ENCODE measurements around the gene WDR4.

The WDR4 gene

DNA sequence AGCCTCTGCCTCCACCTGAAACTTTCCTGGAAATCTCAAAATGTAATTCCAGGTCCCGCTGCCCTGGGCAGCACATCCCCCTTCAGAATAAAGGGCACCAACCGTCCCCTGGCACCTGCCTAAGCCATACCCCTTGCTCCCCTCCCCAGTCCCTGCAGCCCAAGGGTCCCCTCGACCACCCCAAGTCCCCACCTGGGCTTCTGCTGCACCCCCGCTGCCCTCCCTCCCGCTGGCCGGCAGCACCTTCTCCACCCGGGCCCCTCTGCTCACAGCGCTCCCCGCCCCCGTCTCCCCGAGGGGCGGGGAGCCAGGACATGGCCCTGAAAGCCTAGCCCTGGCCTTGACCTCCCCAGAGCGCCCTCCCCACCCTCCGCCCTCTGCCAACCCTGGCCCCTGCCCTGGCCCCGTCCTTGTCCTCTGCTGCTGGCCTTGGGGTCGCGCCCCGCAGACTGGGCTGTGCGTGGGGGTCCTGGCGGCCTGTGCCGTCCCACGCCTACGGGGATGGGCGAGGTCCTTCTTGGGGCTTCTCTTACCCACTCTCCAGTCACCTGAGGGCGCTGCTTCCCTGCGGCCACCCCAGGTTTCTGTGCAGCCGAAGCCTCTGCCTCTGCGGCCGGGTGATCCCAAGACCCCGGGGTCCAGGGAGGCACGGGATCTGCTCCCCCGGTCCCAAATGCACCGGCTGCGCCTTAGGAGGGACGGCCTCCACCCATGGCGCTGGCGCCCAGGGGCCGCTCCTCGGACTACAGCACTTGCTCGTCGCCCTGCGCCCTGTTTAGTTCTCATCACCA lies 41.7 kb downstream of the WDR4 start:
- WGBS (ENCODE audit: extremely low coverage, insufficient coverage, low lambda C conversion rate), result no CpG with 5 or more reads among the region's 42 CpGs
- H3K23ac ChIP-seq (ENCODE audit: low read length), result no peak overlapping the region
- peaks cover 18% of the 10 kb centered on the region for H3K36me3 ChIP-seq (ENCODE audit: control insufficient read depth, insufficient read depth, low read length)
- no peak overlapping the region for H2BK15ac ChIP-seq (replicated peaks; ENCODE audit: low read depth)
- no peak overlapping the region for H3K27ac ChIP-seq (ENCODE audit: low read depth, low read length)
- H2BK5ac ChIP-seq (ENCODE audit: low read length), result no peak overlapping the region
- H3K9ac ChIP-seq (ENCODE audit: low read length), result no peak overlapping the region
- no peak overlapping the region for H3K4me2 ChIP-seq (ENCODE audit: low read length)
- H3K4me1 ChIP-seq (ENCODE audit: control insufficient read depth, low read depth, low read length), result peaks cover 3% of the 10 kb centered on the region
- no peak overlapping the region for H3K4me3 ChIP-seq (ENCODE audit: low read length)
- H3K4ac ChIP-seq (ENCODE audit: low read depth, low read length), result no peak overlapping the region
- H3K79me1 ChIP-seq (ENCODE audit: low read length), result peaks cover 8% of the 10 kb centered on the region
- H3K18ac ChIP-seq (ENCODE audit: low read length), result no peak overlapping the region
- no peak overlapping the region for H4K8ac ChIP-seq (ENCODE audit: low read depth, low read length)
- no peak overlapping the region for H4K5ac ChIP-seq (ENCODE audit: low read length)
- H3K79me2 ChIP-seq (ENCODE audit: control insufficient read depth, insufficient read depth, low read length), result no peaks in the 10 kb centered on the region
- no peak for DNase-seq
- no peaks in the 10 kb centered on the region for H3K27me3 ChIP-seq (ENCODE audit: insufficient read depth, low read length, poor library complexity)
- H2AK5ac ChIP-seq (ENCODE audit: low read length), result no peak overlapping the region
- H3K56ac ChIP-seq (ENCODE audit: low read length), result no peak overlapping the region
- no peak overlapping the region for H2BK120ac ChIP-seq (ENCODE audit: low read depth, low read length)

DNA sequence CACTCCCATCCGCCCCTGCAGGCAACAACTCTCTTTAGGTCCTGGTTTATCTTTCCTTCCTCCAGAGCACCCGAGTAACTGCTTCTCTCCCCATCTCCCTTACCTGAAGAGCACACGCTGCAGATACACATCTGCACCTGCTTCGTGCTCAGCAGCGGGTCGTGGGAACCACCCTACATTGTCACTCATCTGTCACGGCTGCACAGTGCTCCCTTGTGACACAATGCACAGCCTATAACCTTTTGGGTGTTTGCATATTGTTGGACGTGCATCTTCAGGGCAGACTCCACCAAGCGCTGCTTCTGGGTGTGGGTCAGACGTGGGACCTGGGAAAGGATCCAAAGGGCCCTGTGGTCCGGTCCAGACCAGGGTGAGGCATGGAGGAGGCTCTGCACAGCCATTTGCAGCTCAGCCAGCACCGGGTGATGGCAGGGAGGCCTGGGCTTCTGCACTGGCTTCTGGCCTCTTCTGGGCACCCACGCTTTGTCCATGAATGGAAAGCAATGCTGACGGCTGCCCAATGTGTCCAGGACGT lies 42.5 kb downstream of the WDR4 start:
- Histone ChIP-seq H2AK5ac (ENCODE audit: low read length) (no peak overlapping the region), H2BK15ac (replicated peaks; ENCODE audit: low read depth) (no peak overlapping the region), H3K4me1 (ENCODE audit: control insufficient read depth, low read depth, low read length) (peaks cover 3% of the 10 kb centered on the region), H3K9ac (ENCODE audit: low read length) (no peak overlapping the region), H4K8ac (ENCODE audit: low read depth, low read length) (no peak overlapping the region), H3K27me3 (ENCODE audit: insufficient read depth, low read length, poor library complexity) (no peaks in the 10 kb centered on the region), H3K27ac (ENCODE audit: low read depth, low read length) (no peak overlapping the region), H3K4me2 (ENCODE audit: low read length) (no peak overlapping the region), H3K36me3 (ENCODE audit: control insufficient read depth, insufficient read depth, low read length) (peaks cover 18% of the 10 kb centered on the region), H3K56ac (ENCODE audit: low read length) (no peak overlapping the region), H2BK5ac (ENCODE audit: low read length) (no peak overlapping the region), H2BK120ac (ENCODE audit: low read depth, low read length) (no peak overlapping the region), H3K4ac (ENCODE audit: low read depth, low read length) (no peak overlapping the region), H3K79me2 (ENCODE audit: control insufficient read depth, insufficient read depth, low read length) (no peaks in the 10 kb centered on the region), H4K5ac (ENCODE audit: low read length) (no peak overlapping the region), H3K23ac (ENCODE audit: low read length) (no peak overlapping the region), H3K18ac (ENCODE audit: low read length) (no peak overlapping the region), H3K79me1 (ENCODE audit: low read length) (peaks cover 8% of the 10 kb centered on the region), H3K4me3 (ENCODE audit: low read length) (no peak overlapping the region)
- WGBS (ENCODE audit: extremely low coverage, insufficient coverage, low lambda C conversion rate), result no CpG with 5 or more reads among the region's 15 CpGs
- DNase-seq, result no peak

DNA sequence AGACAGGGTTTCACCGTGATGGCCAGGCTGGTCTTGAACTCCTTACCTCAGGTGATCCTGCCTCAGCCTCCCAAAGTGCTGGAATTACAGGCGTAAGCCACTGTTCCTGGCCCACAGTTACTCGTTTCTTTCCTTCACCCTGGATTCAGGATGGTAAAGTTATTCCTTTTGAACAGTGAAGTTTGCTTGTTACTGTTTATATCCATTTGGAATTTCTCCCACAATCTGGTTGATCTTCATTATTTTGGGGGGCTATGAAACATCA lies 43.0 kb downstream of the WDR4 start:
- H3K4me1 ChIP-seq (ENCODE audit: control insufficient read depth, low read depth, low read length), result peaks cover 3% of the 10 kb centered on the region
- no peak overlapping the region for H2BK5ac ChIP-seq (ENCODE audit: low read length)
- WGBS (ENCODE audit: extremely low coverage, insufficient coverage, low lambda C conversion rate), result no CpG with 5 or more reads among the region's 3 CpGs

DNA sequence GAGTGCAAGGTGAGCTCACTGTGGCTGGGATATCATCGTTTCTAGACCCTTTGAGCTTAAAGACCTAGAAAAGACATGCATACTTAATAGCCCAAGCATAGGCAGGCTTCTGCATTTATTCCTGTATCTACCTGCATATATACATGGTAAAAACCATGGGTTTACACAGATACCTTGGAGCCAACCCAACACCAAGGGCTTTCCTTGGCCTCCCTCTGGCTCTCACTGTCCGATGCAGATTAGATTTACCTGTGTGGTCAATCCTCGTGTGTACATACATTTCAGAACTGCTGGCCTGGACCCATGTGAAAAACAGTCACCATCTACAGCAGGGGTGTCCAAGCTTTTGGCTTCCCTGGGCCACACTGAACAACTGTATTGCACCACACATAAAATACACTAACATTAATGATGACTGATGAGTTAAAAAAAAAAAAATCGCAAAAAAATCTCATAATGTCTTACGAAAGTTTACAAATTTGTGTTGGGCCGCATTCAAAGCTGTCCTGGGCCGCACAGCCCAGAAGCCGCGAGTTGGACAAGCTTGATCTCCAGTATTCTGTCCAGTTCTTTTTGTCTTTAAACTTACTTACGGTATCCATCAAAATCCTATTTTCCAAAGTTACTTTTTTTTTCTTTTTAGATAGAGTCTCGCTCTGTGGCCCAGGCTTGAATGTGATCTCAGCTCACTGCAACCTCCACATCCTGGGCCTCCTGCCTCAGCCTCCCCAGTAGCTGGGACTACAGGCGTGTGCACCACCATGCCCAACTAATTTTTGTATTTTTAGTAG lies 43.5 kb downstream of the WDR4 start:
- H3K9ac ChIP-seq (ENCODE audit: low read length), result no peak overlapping the region
- H3K27me3 ChIP-seq (ENCODE audit: insufficient read depth, low read length, poor library complexity), result no peaks in the 10 kb centered on the region
- no peak overlapping the region for H3K23ac ChIP-seq (ENCODE audit: low read length)
- no peak overlapping the region for H2BK5ac ChIP-seq (ENCODE audit: low read length)
- H3K4ac ChIP-seq (ENCODE audit: low read depth, low read length), result no peak overlapping the region
- H3K4me2 ChIP-seq (ENCODE audit: low read length), result no peak overlapping the region
- H4K5ac ChIP-seq (ENCODE audit: low read length), result no peak overlapping the region
- H2AK5ac ChIP-seq (ENCODE audit: low read length), result no peak overlapping the region
- no peak for DNase-seq
- H3K4me1 ChIP-seq (ENCODE audit: control insufficient read depth, low read depth, low read length), result peaks cover 3% of the 10 kb centered on the region
- H3K4me3 ChIP-seq (ENCODE audit: low read length), result no peak overlapping the region
- no peak overlapping the region for H4K8ac ChIP-seq (ENCODE audit: low read depth, low read length)
- no peak overlapping the region for H3K27ac ChIP-seq (ENCODE audit: low read depth, low read length)
- no peak overlapping the region for H3K56ac ChIP-seq (ENCODE audit: low read length)
- no peak overlapping the region for H3K18ac ChIP-seq (ENCODE audit: low read length)
- H3K36me3 ChIP-seq (ENCODE audit: control insufficient read depth, insufficient read depth, low read length), result peaks cover 15% of the 10 kb centered on the region
- H3K79me2 ChIP-seq (ENCODE audit: control insufficient read depth, insufficient read depth, low read length), result no peaks in the 10 kb centered on the region
- no peak overlapping the region for H2BK120ac ChIP-seq (ENCODE audit: low read depth, low read length)
- no peak overlapping the region for H2BK15ac ChIP-seq (replicated peaks; ENCODE audit: low read depth)
- no CpG with 5 or more reads among the region's 12 CpGs for WGBS (ENCODE audit: extremely low coverage, insufficient coverage, low lambda C conversion rate)
- H3K79me1 ChIP-seq (ENCODE audit: low read length), result peaks cover 6% of the 10 kb centered on the region

More for the DNA sequence above, 43.0 kb downstream of the WDR4 start:
- Histone ChIP-seq H3K4me2 (ENCODE audit: low read length) (no peak overlapping the region), H2AK5ac (ENCODE audit: low read length) (no peak overlapping the region), H2BK120ac (ENCODE audit: low read depth, low read length) (no peak overlapping the region), H3K27ac (ENCODE audit: low read depth, low read length) (no peak overlapping the region), H3K9ac (ENCODE audit: low read length) (no peak overlapping the region), H3K36me3 (ENCODE audit: control insufficient read depth, insufficient read depth, low read length) (peaks cover 18% of the 10 kb centered on the region), H2BK15ac (replicated peaks; ENCODE audit: low read depth) (no peak overlapping the region), H3K4me3 (ENCODE audit: low read length) (no peak overlapping the region), H3K79me2 (ENCODE audit: control insufficient read depth, insufficient read depth, low read length) (no peaks in the 10 kb centered on the region), H3K56ac (ENCODE audit: low read length) (no peak overlapping the region), H3K4ac (ENCODE audit: low read depth, low read length) (no peak overlapping the region), H3K27me3 (ENCODE audit: insufficient read depth, low read length, poor library complexity) (no peaks in the 10 kb centered on the region), H4K5ac (ENCODE audit: low read length) (no peak overlapping the region), H3K18ac (ENCODE audit: low read length) (no peak overlapping the region), H3K79me1 (ENCODE audit: low read length) (peaks cover 8% of the 10 kb centered on the region), H3K23ac (ENCODE audit: low read length) (no peak overlapping the region), H4K8ac (ENCODE audit: low read depth, low read length) (no peak overlapping the region)
- DNase-seq, result no peak

DNA sequence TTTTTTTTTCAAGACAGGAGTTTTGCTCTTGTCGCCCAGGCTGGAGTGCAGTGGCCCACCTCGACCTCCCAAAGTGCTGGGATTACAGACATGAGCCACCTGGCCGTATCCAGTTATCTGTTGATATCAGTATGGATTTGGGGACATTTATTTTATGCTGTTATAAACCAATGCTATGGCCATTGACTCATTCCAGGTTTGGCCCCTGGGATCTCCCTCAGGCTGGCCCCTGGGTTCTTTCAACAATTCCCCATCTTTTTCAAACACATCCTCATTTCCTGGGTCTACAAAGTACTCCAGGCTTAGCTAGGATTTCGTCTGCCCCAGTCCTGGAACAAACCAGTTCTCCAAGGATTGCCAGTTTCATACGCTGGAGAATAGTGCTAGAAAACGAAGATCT lies 44.1 kb downstream of the WDR4 start:
- WGBS (ENCODE audit: extremely low coverage, insufficient coverage, low lambda C conversion rate), result no CpG with 5 or more reads among the region's 6 CpGs
- Histone ChIP-seq H3K4me2 (ENCODE audit: low read length) (no peak overlapping the region), H3K79me2 (ENCODE audit: control insufficient read depth, insufficient read depth, low read length) (no peaks in the 10 kb centered on the region), H2AK5ac (ENCODE audit: low read length) (no peak overlapping the region), H3K9ac (ENCODE audit: low read length) (no peak overlapping the region), H2BK120ac (ENCODE audit: low read depth, low read length) (no peak overlapping the region), H3K36me3 (ENCODE audit: control insufficient read depth, insufficient read depth, low read length) (peaks cover 9% of the 10 kb centered on the region), H3K4me1 (ENCODE audit: control insufficient read depth, low read depth, low read length) (peaks cover 3% of the 10 kb centered on the region), H3K27me3 (ENCODE audit: insufficient read depth, low read length, poor library complexity) (no peaks in the 10 kb centered on the region), H2BK15ac (replicated peaks; ENCODE audit: low read depth) (no peak overlapping the region), H2BK5ac (ENCODE audit: low read length) (no peak overlapping the region), H4K5ac (ENCODE audit: low read length) (no peak overlapping the region), H3K56ac (ENCODE audit: low read length) (no peak overlapping the region), H3K4me3 (ENCODE audit: low read length) (no peak overlapping the region), H4K8ac (ENCODE audit: low read depth, low read length) (no peak overlapping the region), H3K27ac (ENCODE audit: low read depth, low read length) (no peak overlapping the region), H3K79me1 (ENCODE audit: low read length) (peaks cover under 1% of the 10 kb centered on the region), H3K23ac (ENCODE audit: low read length) (no peak overlapping the region), H3K18ac (ENCODE audit: low read length) (no peak overlapping the region), H3K4ac (ENCODE audit: low read depth, low read length) (no peak overlapping the region)
- DNase-seq, result no peak

All from mesendoderm (in vitro differentiated cells).